ENCODE data around the gene CT45A3.

DNA sequence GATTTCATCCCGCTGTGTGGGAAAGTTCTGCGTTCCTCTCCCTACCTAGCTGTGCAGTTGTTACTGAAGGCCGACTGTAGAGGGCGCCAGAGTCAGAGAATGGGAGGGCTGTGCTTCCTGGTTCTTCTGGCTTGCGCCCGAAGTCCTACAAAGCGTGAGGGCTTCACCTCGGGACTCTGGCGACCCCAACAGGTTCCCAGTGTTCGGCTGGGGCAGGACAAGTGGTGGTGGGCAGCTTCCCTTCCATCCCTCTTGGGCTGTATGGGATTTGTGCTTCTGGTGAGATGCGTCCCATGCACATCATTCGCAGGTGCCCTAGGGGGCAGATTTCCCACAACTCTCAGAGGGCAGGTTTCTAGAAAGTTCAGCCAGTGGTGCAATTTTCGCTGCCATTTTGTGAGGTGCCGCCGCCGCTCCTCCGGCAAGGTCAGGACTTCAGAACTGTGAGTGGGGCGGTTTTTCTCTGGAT lies 27.3 kb downstream of the CT45A3 start:
- TF ChIP-seq, protein P1, sequence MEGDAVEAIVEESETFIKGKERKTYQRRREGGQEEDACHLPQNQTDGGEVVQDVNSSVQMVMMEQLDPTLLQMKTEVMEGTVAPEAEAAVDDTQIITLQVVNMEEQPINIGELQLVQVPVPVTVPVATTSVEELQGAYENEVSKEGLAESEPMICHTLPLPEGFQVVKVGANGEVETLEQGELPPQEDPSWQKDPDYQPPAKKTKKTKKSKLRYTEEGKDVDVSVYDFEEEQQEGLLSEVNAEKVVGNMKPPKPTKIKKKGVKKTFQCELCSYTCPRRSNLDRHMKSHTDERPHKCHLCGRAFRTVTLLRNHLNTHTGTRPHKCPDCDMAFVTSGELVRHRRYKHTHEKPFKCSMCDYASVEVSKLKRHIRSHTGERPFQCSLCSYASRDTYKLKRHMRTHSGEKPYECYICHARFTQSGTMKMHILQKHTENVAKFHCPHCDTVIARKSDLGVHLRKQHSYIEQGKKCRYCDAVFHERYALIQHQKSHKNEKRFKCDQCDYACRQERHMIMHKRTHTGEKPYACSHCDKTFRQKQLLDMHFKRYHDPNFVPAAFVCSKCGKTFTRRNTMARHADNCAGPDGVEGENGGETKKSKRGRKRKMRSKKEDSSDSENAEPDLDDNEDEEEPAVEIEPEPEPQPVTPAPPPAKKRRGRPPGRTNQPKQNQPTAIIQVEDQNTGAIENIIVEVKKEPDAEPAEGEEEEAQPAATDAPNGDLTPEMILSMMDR (IDR thresholded peaks at IDR 0.05), result no peak
- no peak for TF ChIP-seq POLR2A (IDR thresholded peaks at IDR 0.05)

All from uterus (tissue), 2 donors.